Activated CD8-positive, alpha-beta memory T cell treated with anti-CD3 and anti-CD28 coated beads for 24 hours (primary cell): ENCODE measurements around the gene CD74.

Experiments
- DNase-seq: peaks from one replicate; pipeline ENCODE4 v3.0.0-alpha.2; 2020

The CD74 gene

GRCh38 chr5:150357326-150358260 lies 55.1 kb downstream of the CD74 start, which contains the start of gene TCOF1:
TSS of gene TCOF1 (plus strand) at chr5:150357697. CDS start at chr5:150357747, 50 bp downstream.
- DNase-seq, result peak; percentile 99

- no peak for DNase-seq
Measured at GRCh38 chr5:150356575-150357294, 56.0 kb downstream of the CD74 start.

- no peak for DNase-seq
Measured at GRCh38 chr5:150355791-150356190, 56.9 kb downstream of the CD74 start.

- no peak for DNase-seq
Measured at GRCh38 chr5:150353032-150353675, 59.6 kb downstream of the CD74 start.

- DNase-seq, result no peak
Measured at GRCh38 chr5:150352244-150353031, 60.3 kb downstream of the CD74 start.
